ENCODE data around the gene RAB31. TPM values are rescaled to one million over a fixed set of nuclear protein-coding genes. Genes with fewer than 3 reads are reported as not detected.

RAB31 gene
- total and polyA plus RNA-seq, 2 of the 13 experiments (the other 11 are each of a cell fraction or from before 2014, with no cell fraction given), result 1.1 to 1.7 TPM

DNA sequence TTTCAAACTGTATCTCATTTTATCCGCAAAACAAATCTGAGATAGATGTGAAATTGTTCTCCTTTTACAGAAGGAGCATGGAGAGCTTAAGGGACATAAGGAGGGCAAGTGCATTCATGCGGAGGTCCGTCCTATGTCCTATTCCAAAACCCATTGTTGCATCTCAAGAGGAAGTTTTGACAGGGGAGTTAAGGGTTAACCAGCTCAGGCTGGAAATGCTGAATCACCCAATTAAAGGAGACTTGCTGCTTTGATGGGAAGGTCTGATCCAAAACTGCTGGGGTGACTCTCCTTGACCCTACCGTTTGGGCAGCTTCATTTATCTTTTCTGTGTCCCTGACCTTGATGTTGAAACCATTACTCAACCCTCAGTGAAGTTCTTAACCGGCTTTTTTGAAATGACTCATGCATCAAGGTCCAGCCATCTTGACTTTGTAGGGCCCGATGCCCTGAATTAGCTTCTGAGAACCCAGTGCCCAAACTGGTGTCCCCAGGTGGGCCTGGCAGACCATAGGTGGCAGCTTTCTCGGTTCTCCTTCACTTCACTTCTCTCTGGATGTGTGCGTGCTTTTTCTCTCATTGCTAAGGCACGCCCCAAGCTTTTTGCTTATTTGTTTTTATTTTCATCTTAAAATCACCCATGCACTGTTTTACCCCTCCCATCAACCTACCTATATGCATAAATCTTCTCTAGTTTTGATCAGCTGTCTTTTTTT lies 161.8 kb downstream of the RAB31 start (continued):
- TF ChIP-seq ZNF205 (CRISPR knock-in tag; IDR thresholded peaks at IDR 0.05) (0 out of 2 replicates have a peak, but pooled peaks have one; percentile 53), ZBTB7B (CRISPR knock-in tag; IDR thresholded peaks at IDR 0.05) (no peak; the same call in 1 of the 2 replicates), MED1 (CRISPR knock-in tag; IDR thresholded peaks at IDR 0.05) (peak; percentile 67; the same call in 1 of the 2 replicates), KLF6 (CRISPR knock-in tag; IDR thresholded peaks at IDR 0.05) (no peak), NR2C2 (CRISPR knock-in tag; IDR thresholded peaks at IDR 0.05; ENCODE audit: borderline replicate concordance) (peak; percentile 72; the same call in 1 of the 2 replicates), SKIL (CRISPR knock-in tag; IDR thresholded peaks at IDR 0.05; ENCODE audit: borderline replicate concordance) (peak; percentile 65; the same call in 1 of the 2 replicates), PPARG (CRISPR knock-in tag; conservative IDR thresholded peaks at IDR 0.05) (0 out of 2 replicates have a peak, but pooled peaks have one; percentile 44), ZFP82 (CRISPR knock-in tag; IDR thresholded peaks at IDR 0.05; ENCODE audit: borderline replicate concordance) (no peak), GLI4 (CRISPR knock-in tag; IDR thresholded peaks at IDR 0.05; ENCODE audit: borderline replicate concordance) (no peak), SAFB2 (CRISPR knock-in tag; IDR thresholded peaks at IDR 0.05; ENCODE audit: borderline replicate concordance, low read depth) (no peak), NFYC (CRISPR knock-in tag; IDR thresholded peaks at IDR 0.05) (no peak), ZNF331 (CRISPR knock-in tag; IDR thresholded peaks at IDR 0.05) (peak; percentile 64; the same call in 1 of the 2 replicates), XBP1 (CRISPR knock-in tag; IDR thresholded peaks at IDR 0.05) (no peak), KDM2A (CRISPR knock-in tag; IDR thresholded peaks at IDR 0.05; ENCODE audit: borderline replicate concordance, low read depth) (no peak), E2F2 (CRISPR knock-in tag; IDR thresholded peaks at IDR 0.05; ENCODE audit: borderline replicate concordance) (no peak), ZFP36L1 (CRISPR knock-in tag; IDR thresholded peaks at IDR 0.05) (no peak), U2AF1 (optimal IDR thresholded peaks at IDR 0.05; ENCODE audit: low read depth, low read length) (no peak)
- TF ChIP-seq, protein P1, sequence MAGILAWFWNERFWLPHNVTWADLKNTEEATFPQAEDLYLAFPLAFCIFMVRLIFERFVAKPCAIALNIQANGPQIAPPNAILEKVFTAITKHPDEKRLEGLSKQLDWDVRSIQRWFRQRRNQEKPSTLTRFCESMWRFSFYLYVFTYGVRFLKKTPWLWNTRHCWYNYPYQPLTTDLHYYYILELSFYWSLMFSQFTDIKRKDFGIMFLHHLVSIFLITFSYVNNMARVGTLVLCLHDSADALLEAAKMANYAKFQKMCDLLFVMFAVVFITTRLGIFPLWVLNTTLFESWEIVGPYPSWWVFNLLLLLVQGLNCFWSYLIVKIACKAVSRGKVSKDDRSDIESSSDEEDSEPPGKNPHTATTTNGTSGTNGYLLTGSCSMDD (CRISPR knock-in tag; IDR thresholded peaks at IDR 0.05), result no peak
- TF ChIP-seq, protein P2, sequence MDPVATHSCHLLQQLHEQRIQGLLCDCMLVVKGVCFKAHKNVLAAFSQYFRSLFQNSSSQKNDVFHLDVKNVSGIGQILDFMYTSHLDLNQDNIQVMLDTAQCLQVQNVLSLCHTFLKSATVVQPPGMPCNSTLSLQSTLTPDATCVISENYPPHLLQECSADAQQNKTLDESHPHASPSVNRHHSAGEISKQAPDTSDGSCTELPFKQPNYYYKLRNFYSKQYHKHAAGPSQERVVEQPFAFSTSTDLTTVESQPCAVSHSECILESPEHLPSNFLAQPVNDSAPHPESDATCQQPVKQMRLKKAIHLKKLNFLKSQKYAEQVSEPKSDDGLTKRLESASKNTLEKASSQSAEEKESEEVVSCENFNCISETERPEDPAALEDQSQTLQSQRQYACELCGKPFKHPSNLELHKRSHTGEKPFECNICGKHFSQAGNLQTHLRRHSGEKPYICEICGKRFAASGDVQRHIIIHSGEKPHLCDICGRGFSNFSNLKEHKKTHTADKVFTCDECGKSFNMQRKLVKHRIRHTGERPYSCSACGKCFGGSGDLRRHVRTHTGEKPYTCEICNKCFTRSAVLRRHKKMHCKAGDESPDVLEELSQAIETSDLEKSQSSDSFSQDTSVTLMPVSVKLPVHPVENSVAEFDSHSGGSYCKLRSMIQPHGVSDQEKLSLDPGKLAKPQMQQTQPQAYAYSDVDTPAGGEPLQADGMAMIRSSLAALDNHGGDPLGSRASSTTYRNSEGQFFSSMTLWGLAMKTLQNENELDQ (CRISPR knock-in tag; IDR thresholded peaks at IDR 0.05; ENCODE audit: borderline replicate concordance), result no peak
- TF ChIP-seq, protein P3, sequence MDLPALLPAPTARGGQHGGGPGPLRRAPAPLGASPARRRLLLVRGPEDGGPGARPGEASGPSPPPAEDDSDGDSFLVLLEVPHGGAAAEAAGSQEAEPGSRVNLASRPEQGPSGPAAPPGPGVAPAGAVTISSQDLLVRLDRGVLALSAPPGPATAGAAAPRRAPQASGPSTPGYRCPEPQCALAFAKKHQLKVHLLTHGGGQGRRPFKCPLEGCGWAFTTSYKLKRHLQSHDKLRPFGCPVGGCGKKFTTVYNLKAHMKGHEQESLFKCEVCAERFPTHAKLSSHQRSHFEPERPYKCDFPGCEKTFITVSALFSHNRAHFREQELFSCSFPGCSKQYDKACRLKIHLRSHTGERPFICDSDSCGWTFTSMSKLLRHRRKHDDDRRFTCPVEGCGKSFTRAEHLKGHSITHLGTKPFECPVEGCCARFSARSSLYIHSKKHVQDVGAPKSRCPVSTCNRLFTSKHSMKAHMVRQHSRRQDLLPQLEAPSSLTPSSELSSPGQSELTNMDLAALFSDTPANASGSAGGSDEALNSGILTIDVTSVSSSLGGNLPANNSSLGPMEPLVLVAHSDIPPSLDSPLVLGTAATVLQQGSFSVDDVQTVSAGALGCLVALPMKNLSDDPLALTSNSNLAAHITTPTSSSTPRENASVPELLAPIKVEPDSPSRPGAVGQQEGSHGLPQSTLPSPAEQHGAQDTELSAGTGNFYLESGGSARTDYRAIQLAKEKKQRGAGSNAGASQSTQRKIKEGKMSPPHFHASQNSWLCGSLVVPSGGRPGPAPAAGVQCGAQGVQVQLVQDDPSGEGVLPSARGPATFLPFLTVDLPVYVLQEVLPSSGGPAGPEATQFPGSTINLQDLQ (CRISPR knock-in tag; IDR thresholded peaks at IDR 0.05), result no peak
